Breast epithelium (tissue), 3 donors: ENCODE data around the gene RAB13.

ENCODE experiments used
- POLR2A ChIP-seq: fragments of 450-650 bp; IDR thresholded peaks from one replicate; pipeline ENCODE4 v1.6.1; 2016; ENCODE audit warnings: antibody characterized with exemption, mild to moderate bottlenecking, moderate library complexity
- TF ChIP-seq, protein P1 (sequence below), 3 donors: fragments of 450-650 bp; IDR thresholded peaks; one replicate each; pipeline ENCODE4 v1.5.1; 2016 to 2017; ENCODE audit warnings: antibody characterized with exemption in 3 of 3, mild to moderate bottlenecking in 3 of 3, moderate library complexity in 3 of 3

DNA sequence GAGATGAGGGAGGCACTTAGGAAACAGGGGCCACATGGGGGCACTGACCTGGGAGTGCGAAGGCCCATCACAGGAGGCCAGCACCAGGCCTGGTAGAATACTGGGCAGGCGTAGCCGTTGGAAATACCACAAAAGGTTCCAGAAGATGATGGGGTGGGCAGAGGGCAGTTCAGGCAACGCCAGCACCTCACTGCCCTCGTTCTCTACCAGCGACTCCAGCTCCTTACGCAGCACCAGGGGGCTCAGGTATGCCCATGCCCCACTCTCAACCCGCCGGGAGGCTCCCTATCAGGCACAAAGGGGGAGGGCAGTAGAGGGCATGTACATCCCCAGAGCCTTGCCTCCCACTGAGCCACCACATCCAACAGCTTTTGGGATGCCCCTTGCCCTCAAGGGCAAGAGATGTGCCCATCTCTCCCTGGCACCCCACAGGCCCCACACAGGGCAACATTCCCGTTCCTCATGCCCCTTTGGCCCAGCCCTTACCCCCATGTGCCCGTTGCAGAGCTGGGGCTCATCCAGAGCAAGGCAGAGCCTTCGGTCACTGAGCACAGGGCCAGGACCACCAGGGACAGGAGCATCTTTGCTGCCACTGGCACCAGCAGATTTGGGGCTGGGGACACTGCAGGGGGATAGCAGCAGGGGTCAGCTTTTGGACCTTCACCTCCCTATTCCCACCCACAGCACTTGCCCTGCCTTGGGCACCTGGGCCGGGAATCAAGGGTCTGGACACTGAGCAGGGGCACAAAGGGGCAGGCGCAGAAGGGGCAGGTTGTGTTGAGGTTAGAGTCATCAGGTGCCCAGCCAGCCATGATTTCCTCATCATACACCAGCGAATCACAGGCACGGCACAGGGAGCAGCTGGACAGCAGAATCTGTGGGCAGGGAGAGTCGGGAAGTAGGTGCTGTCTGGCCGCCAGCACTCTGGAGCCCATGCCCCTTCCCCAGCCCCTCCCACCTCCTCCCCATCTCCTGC, 53.7 kb downstream of the RAB13 start:
- TF ChIP-seq, protein P1, sequence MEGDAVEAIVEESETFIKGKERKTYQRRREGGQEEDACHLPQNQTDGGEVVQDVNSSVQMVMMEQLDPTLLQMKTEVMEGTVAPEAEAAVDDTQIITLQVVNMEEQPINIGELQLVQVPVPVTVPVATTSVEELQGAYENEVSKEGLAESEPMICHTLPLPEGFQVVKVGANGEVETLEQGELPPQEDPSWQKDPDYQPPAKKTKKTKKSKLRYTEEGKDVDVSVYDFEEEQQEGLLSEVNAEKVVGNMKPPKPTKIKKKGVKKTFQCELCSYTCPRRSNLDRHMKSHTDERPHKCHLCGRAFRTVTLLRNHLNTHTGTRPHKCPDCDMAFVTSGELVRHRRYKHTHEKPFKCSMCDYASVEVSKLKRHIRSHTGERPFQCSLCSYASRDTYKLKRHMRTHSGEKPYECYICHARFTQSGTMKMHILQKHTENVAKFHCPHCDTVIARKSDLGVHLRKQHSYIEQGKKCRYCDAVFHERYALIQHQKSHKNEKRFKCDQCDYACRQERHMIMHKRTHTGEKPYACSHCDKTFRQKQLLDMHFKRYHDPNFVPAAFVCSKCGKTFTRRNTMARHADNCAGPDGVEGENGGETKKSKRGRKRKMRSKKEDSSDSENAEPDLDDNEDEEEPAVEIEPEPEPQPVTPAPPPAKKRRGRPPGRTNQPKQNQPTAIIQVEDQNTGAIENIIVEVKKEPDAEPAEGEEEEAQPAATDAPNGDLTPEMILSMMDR (IDR thresholded peaks at IDR 0.05) = no peak
- no peak for TF ChIP-seq POLR2A
